Breast epithelium (tissue), 4 donors: Measurements from ENCODE around the gene GPR152. TPM values are rescaled to one million over a fixed set of nuclear protein-coding genes. Genes with fewer than 3 reads are reported as not detected.

Experiments used
- DNase-seq, 2 donors: peaks; one replicate each; pipeline ENCODE4 v3.0.0-alpha.2; 2019; ENCODE audit warnings: low spot score in 2 of 2
- H3K27ac ChIP-seq, 2 donors: fragments of 200-600 bp; sonication (generic) in 1 of 2; one replicate each; pipeline ENCODE4 v1.5.1; 2016 to 2019; ENCODE audit warnings: mild to moderate bottlenecking in 1 of 2
- H3K27me3 ChIP-seq, 2 donors: fragments of 200-600 bp; sonication (generic) in 1 of 2; one replicate each; pipeline versions ENCODE4 v1.5.1 to v1.6.0; 2017 to 2019; ENCODE audit warnings: control low read depth in 1 of 2, mild to moderate bottlenecking in 1 of 2
- H3K36me3 ChIP-seq: fragments of 200-600 bp; one replicate; pipeline ENCODE4 v1.5.1; 2019
- H3K4me1 ChIP-seq, 2 donors: fragments of 200-600 bp; sonication (generic); one replicate each; pipeline ENCODE4 v1.5.1; 2016 to 2019; ENCODE audit warnings: control low read depth in 1 of 2
- H3K4me3 ChIP-seq, 3 donors: fragments of 200-600 bp; sonication (generic); 1 replicate in 2 of 3; 2 replicates in 1 of 3; pipeline ENCODE4 v1.5.1; 2016 to 2019; ENCODE audit warnings: mild to moderate bottlenecking in 3 of 3, moderate library complexity in 2 of 3
- H3K9me3 ChIP-seq, 2 donors: fragments of 200-600 bp; sonication (generic) in 1 of 2; one replicate each; pipeline ENCODE4 v1.5.1; 2016 to 2019; ENCODE audit warnings: control low read depth in 1 of 2
- POLR2A ChIP-seq: fragments of 450-650 bp; IDR thresholded peaks from one replicate; pipeline ENCODE4 v1.6.1; 2016; ENCODE audit warnings: antibody characterized with exemption, mild to moderate bottlenecking, moderate library complexity
- POLR2AphosphoS5 ChIP-seq, 3 donors: sonication (generic); formaldehyde crosslinking; IDR thresholded peaks; one replicate each; pipeline ENCODE4 v1.6.1; 2017; ENCODE audit warnings: antibody characterized with exemption in 3 of 3
- intact Hi-C: fragments of 100-400 bp; cut with DNase I; formaldehyde crosslinking; loops from one replicate; pipeline ENCODE4 v1.15.1; 2023; ENCODE audit warnings: low total_unique reads
- total RNA-seq, 3 donors: library from RNA; depleted of rRNA; stranded (reverse); fragments of >200 nt; gene quantifications; one replicate each; pipeline ENCODE4 v1.1.0, GENCODE V29; 2016
- TF ChIP-seq, protein P1 (sequence below), 3 donors: fragments of 450-650 bp; IDR thresholded peaks; one replicate each; pipeline ENCODE4 v1.5.1; 2016 to 2017; ENCODE audit warnings: antibody characterized with exemption in 3 of 3, mild to moderate bottlenecking in 3 of 3, moderate library complexity in 3 of 3

The GPR152 gene
- total RNA-seq, 3 donors from 2014 or later, result not detected

DNA sequence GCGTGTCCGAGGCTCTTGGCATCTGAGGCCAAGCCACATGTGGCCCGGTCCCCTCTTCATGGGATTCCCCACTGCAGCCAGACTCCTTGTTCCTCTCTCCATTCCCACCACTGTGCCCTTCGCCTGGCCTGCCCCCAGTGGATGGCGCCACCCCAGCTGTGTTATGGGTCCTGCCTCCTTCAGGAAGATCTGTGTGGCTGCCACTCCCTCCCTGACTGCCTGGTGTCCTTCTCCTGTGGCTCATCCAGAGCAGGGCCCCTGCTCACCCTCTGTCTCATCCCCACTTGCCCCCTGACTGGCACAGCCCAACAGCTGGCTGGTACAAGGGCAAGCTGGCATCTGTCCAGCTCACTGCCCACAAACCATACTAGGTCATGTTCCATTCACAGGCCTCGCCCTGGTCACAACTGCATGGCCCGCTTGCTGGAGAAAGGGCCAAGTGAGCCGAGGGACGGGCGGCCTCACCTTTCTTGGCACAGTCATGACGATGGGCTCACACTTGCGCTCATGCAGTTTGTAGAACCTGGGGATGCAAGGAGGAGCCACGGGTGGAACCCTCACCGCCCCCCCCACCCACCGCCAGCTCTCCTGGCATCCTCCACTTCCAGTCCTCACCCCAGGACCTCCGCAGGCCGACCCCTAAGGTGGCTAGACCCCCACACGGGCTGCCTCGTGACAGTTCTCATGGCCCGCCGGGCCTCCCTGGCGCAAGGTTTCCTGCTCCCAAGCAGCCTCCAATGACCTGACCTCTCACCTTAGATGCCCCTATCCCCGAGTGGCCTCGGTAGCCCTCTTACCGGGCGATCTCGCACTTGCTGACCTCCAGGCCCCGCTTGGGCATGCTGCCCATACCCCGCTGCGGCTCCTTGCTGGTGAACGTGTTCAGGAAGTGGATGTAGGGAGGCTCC lies 13.0 kb downstream of the GPR152 start:
- peak overlapping the region; percentile 29 to 61 for H3K27ac ChIP-seq
- H3K4me1 ChIP-seq, result peaks cover 0 to 12% of the 10 kb centered on the region in 2 donors
- no peak for DNase-seq
- intact Hi-C loops, result loop anchor here (5.0 kb wide), 1 partner anchor 1232 kb away; no protein-coding TSS in a partner anchor
- no peak for TF ChIP-seq POLR2AphosphoS5 (IDR thresholded peaks at IDR 0.05)
- no peak for TF ChIP-seq POLR2A
- TF ChIP-seq, protein P1, sequence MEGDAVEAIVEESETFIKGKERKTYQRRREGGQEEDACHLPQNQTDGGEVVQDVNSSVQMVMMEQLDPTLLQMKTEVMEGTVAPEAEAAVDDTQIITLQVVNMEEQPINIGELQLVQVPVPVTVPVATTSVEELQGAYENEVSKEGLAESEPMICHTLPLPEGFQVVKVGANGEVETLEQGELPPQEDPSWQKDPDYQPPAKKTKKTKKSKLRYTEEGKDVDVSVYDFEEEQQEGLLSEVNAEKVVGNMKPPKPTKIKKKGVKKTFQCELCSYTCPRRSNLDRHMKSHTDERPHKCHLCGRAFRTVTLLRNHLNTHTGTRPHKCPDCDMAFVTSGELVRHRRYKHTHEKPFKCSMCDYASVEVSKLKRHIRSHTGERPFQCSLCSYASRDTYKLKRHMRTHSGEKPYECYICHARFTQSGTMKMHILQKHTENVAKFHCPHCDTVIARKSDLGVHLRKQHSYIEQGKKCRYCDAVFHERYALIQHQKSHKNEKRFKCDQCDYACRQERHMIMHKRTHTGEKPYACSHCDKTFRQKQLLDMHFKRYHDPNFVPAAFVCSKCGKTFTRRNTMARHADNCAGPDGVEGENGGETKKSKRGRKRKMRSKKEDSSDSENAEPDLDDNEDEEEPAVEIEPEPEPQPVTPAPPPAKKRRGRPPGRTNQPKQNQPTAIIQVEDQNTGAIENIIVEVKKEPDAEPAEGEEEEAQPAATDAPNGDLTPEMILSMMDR (IDR thresholded peaks at IDR 0.05), result no peak
- no peaks in the 10 kb centered on the region for H3K27me3 ChIP-seq
- no peaks in the 10 kb centered on the region for H3K9me3 ChIP-seq
- no peak overlapping the region for H3K4me3 ChIP-seq
- H3K36me3 ChIP-seq, result no peaks in the 10 kb centered on the region

DNA sequence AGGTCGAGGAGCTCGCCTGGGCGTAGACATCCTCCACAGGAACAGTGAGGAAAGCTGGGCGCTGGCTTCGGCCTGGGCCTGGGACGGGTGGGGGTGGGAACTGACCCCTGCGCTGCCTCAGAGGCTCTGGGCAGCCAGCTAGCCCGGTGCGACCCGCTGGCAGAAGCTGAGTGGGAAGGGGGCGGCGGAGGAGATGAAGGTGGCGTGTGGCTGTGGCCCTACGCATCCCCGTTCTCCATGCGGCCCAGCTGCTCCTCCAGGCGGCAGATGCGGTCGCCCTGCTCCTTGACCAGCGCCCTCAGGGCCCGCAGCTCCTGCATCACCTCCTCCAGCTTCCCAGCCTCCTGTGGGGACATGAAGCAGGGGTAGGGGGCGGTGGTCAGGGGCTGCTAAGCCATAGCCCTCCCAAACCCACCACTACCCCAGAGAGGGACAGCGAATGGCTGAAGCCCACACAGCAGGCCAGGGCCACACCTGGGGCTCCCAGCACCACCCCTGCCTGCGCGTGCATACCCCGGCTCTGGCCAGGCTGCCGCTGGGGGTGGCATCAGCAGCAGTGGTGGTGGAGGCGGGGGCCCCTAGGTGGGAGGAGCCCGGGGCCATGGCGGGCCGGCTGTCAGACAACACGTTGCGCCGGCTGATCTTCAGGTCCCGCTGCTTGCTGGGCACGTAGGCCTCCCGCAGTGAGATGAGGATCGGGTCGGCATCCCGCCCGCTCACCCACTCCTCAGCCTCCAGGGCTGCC lies 14.2 kb downstream of the GPR152 start:
- Histone ChIP-seq H3K27me3 (no peaks in the 10 kb centered on the region), H3K36me3 (no peaks in the 10 kb centered on the region), H3K9me3 (no peaks in the 10 kb centered on the region), H3K4me1 (peaks cover 0 to 12% of the 10 kb centered on the region in 2 donors), H3K4me3 (peak overlapping the region in 2 of 3 donors; percentile 25 to 30), H3K27ac (peak overlapping the region in 1 of 2 donors; percentile 12)
- no peak for DNase-seq
- intact Hi-C loops, result loop anchor here (5.0 kb wide), 1 partner anchor 1231 kb away; no protein-coding TSS in a partner anchor
- TF ChIP-seq, protein P1 (IDR thresholded peaks at IDR 0.05), result no peak
- TF ChIP-seq POLR2AphosphoS5 (IDR thresholded peaks at IDR 0.05) (no peak), POLR2A (no peak)

DNA sequence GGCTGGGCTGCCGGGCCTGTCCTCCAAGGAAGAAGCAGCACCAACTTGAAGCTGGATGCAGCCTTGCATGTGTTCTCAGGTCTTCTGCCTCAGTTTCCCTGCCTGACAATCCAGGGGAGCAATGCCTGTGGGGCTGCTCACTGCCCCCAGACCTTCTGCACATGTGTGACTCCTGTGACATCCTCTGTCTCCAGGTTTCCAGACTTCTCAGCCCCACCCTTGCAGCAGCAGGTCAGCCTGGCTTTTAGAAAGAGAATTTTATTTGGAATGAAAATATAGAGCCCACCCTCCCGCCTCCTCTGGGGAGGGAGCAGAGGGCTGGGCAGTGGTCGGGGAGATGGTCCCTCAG lies 14.7 kb downstream of the GPR152 start:
- no peaks in the 10 kb centered on the region for H3K36me3 ChIP-seq
- peak overlapping the region in 2 of 3 donors; percentile 25 to 30 for H3K4me3 ChIP-seq
- no peaks in the 10 kb centered on the region for H3K9me3 ChIP-seq
- intact Hi-C loops, result loop anchor here (5.0 kb wide), 1 partner anchor 1230 kb away; no protein-coding TSS in a partner anchor
- H3K27ac ChIP-seq, result peak overlapping the region in 1 of 2 donors; percentile 64
- DNase-seq, result no peak
- TF ChIP-seq, protein P1 (IDR thresholded peaks at IDR 0.05), result no peak
- no peak for TF ChIP-seq POLR2AphosphoS5 (IDR thresholded peaks at IDR 0.05)
- TF ChIP-seq POLR2A, result no peak
- no peaks in the 10 kb centered on the region for H3K27me3 ChIP-seq
- H3K4me1 ChIP-seq, result peaks cover 0 to 12% of the 10 kb centered on the region in 2 donors

DNA sequence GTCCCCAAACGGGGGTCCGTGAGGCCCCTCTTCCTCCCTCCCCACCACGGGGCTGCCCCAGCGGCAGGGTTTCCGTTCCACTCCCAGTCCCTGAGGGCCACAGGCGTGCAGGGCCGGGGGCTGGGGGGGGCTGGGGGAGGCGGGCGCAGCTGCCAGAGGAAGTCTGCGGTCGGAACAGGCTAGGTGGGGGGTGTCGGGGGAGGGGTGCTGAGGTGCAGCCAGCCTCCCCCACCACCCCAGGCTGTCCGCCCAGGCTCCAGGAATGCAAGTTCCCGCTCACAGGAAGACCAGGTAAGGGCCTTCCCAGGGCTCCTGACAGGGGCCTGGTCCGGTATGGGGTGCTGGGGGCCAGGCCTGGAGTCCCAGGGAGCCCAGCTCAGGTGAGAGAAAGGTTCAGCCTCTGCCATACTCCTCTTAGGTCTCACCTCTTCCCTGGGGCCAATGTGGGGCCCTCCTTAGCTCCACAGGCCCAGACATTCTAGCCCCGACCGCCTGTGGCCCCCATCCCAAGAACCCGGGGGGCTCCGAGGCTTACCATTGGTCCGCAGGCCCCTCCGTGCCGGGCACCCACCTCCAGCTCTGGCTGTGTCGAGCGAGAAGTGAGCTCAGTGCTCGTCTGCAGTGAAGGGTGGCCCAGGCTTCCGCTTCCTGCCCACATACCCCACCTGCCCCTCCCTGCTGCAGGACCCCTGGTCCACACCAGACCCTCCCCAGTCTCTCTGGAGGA lies 15.3 kb downstream of the GPR152 start, which contains the start of gene PTPRCAP:
TSS of gene PTPRCAP (minus strand) at position 601 of the 727 bp plus-strand sequence. CDS start at position 538, 63 bp downstream.
- TF ChIP-seq POLR2AphosphoS5 (IDR thresholded peaks at IDR 0.05) (no peak), POLR2A (no peak)
- TF ChIP-seq, protein P1 (IDR thresholded peaks at IDR 0.05), result no peak
- Histone ChIP-seq H3K36me3 (no peaks in the 10 kb centered on the region), H3K9me3 (no peaks in the 10 kb centered on the region), H3K4me1 (peaks cover 0 to 6% of the 10 kb centered on the region in 2 donors), H3K27ac (peak within 1 kb of the TSS; percentile 40 to 64), H3K4me3 (peak within 1 kb of the TSS in 2 of 3 donors; percentile 25 to 30), H3K27me3 (no peaks in the 10 kb centered on the region)
- intact Hi-C loops, result loop anchor here (5.0 kb wide), 1 partner anchor 1230 kb away; no protein-coding TSS in a partner anchor
- no peak for DNase-seq
